Trophoblast cell (in vitro differentiated cells and primary cell): ENCODE results near the gene ZNF470. TPM values are rescaled to one million over a fixed set of nuclear protein-coding genes. Genes with fewer than 3 reads are reported as not detected.

Source experiments
- DNase-seq, 2 donors: peaks; one replicate each; pipeline ENCODE4 v3.0.0-alpha.2; 2016
- H2AFZ ChIP-seq: 2 replicates; pipeline ENCODE4 v1.6.1; 2013; ENCODE audit warnings: low read length, moderate library complexity, mild to moderate bottlenecking; ENCODE audit not compliant: insufficient read depth, poor library complexity
- H2AK5ac ChIP-seq: 2 replicates; pipeline ENCODE4 v1.6.1; 2013; ENCODE audit warnings: mild to moderate bottlenecking, low read length
- H2BK120ac ChIP-seq: 2 replicates; pipeline ENCODE4 v1.6.1; 2013; ENCODE audit warnings: low read length, mild to moderate bottlenecking, moderate library complexity; ENCODE audit not compliant: insufficient read depth, poor library complexity
- H2BK12ac ChIP-seq: 2 replicates; pipeline ENCODE4 v1.6.1; 2013; ENCODE audit warnings: mild to moderate bottlenecking, low read length, moderate library complexity
- H2BK5ac ChIP-seq: 2 replicates; pipeline ENCODE4 v1.6.1; 2013; ENCODE audit warnings: low read length, low read depth, moderate library complexity, mild to moderate bottlenecking; ENCODE audit not compliant: poor library complexity
- H3K14ac ChIP-seq: 2 replicates; pipeline ENCODE4 v1.6.1; 2013; ENCODE audit warnings: mild to moderate bottlenecking, low read length
- H3K18ac ChIP-seq: 2 replicates; pipeline ENCODE4 v1.6.1; 2013; ENCODE audit warnings: mild to moderate bottlenecking, low read length
- H3K23ac ChIP-seq: 2 replicates; pipeline ENCODE4 v1.6.1; 2013; ENCODE audit warnings: low read length
- H3K27ac ChIP-seq: 2 replicates; pipeline ENCODE4 v1.5.1; 2013; ENCODE audit warnings: low read depth, mild to moderate bottlenecking, inconsistent platforms, low read length, moderate library complexity
- H3K27me3 ChIP-seq: 2 replicates; pipeline ENCODE4 v1.6.1; 2013; ENCODE audit warnings: inconsistent platforms, mild to moderate bottlenecking, low read length, moderate library complexity; ENCODE audit not compliant: insufficient read depth
- H3K36me3 ChIP-seq, 2 experiments: 1 replicate in 1 of 2; 2 replicates in 1 of 2; pipeline ENCODE4 v1.6.1; 2013; ENCODE audit warnings: low read length in 2 of 2, mild to moderate bottlenecking in 2 of 2, moderate library complexity in 1 of 2; ENCODE audit not compliant: insufficient read depth in 2 of 2, control insufficient read depth in 1 of 2
- H3K4ac ChIP-seq: 2 replicates; pipeline ENCODE4 v1.6.1; 2013; ENCODE audit warnings: low read depth, mild to moderate bottlenecking, low read length, moderate library complexity
- H3K4me1 ChIP-seq, 2 experiments: 1 replicate in 1 of 2; 2 replicates in 1 of 2; pipeline ENCODE4 v1.6.1; 2013; ENCODE audit warnings: low read length in 2 of 2, mild to moderate bottlenecking in 2 of 2, moderate library complexity in 1 of 2; ENCODE audit not compliant: insufficient read depth in 2 of 2, control insufficient read depth in 1 of 2
- H3K4me2 ChIP-seq: 2 replicates; pipeline ENCODE4 v1.6.1; 2013; ENCODE audit warnings: inconsistent platforms, mild to moderate bottlenecking, low read length, moderate library complexity
- H3K4me3 ChIP-seq: 2 replicates; pipeline ENCODE4 v1.5.1; 2013; ENCODE audit warnings: mild to moderate bottlenecking, low read depth, low read length, inconsistent platforms
- H3K79me1 ChIP-seq: one replicate; pipeline ENCODE4 v1.6.1; 2013; ENCODE audit warnings: low read length
- H3K79me2 ChIP-seq: 2 replicates; pipeline ENCODE4 v1.6.1; 2013; ENCODE audit warnings: low read length, mild to moderate bottlenecking; ENCODE audit not compliant: control insufficient read depth, insufficient read depth, poor library complexity
- H3K9ac ChIP-seq: 2 replicates; pipeline ENCODE4 v1.6.1; 2013; ENCODE audit warnings: mild to moderate bottlenecking, low read length
- H3K9me3 ChIP-seq: 2 replicates; pipeline ENCODE4 v1.6.1; 2013; ENCODE audit warnings: low read depth, mild to moderate bottlenecking, control low read depth, inconsistent platforms, low read length; ENCODE audit not compliant: insufficient read depth
- H4K12ac ChIP-seq: 2 replicates; pipeline ENCODE4 v1.6.1; 2013; ENCODE audit warnings: low read depth, mild to moderate bottlenecking, low read length, moderate library complexity
- H4K8ac ChIP-seq: 2 replicates; pipeline ENCODE4 v1.6.1; 2013; ENCODE audit warnings: low read depth, mild to moderate bottlenecking, low read length, moderate library complexity
- H4K91ac ChIP-seq: one replicate; pipeline ENCODE4 v1.6.1; 2013; ENCODE audit warnings: low read depth, mild to moderate bottlenecking, low read length, moderate library complexity
- WGBS: extraction: QIAGEN DNeasy Blood & Tissue Kit; methylation state at CpG from one replicate; pipeline ENCODE4 v1.1.7; 2013; ENCODE audit warnings: missing lambda C conversion rate; ENCODE audit not compliant: insufficient read length, insufficient coverage; ENCODE audit errors: extremely low coverage; 5-methylcytosine and 5-hydroxymethylcytosine counted together
- polyA plus RNA-seq: library from polyadenylated mRNA; stranded (reverse); fragments of 200-250 nt; gene quantifications from 2 replicates; pipeline ENCODE4 v1.2.3, GENCODE V29; 2013

ZNF470 gene
- 2.1 and 2.7 TPM in 2 replicates for polyA plus RNA-seq

- Histone ChIP-seq H3K14ac (peak within 1 kb of the TSS; percentile 46), H3K27ac (no peak within 1 kb of the TSS), H4K8ac (peak within 1 kb of the TSS; percentile 93), H3K4ac (peak within 1 kb of the TSS; percentile 9), H2AFZ (peak within 1 kb of the TSS; percentile 92), H3K4me1 (peaks cover 5 to 6% of the 10 kb centered on the region in 2 experiments), H2BK12ac (no peak within 1 kb of the TSS), H4K12ac (peak within 1 kb of the TSS; percentile 37), H4K91ac (peak within 1 kb of the TSS; percentile 8), H3K18ac (peak within 1 kb of the TSS; percentile 80), H3K23ac (no peak within 1 kb of the TSS), H3K9ac (peak within 1 kb of the TSS; percentile 82), H3K4me3 (peak within 1 kb of the TSS; percentile 87), H3K27me3 (no peaks in the 10 kb centered on the region), H3K9me3 (peaks cover 11% of the 10 kb centered on the region), H2BK120ac (peak within 1 kb of the TSS; percentile 38), H3K36me3 (peaks cover 2 to 14% of the 10 kb centered on the region in 2 experiments), H2BK5ac (no peak within 1 kb of the TSS), H3K79me1 (peaks cover 7% of the 10 kb centered on the region), H3K4me2 (peak within 1 kb of the TSS; percentile 69), H2AK5ac (no peak within 1 kb of the TSS), H3K79me2 (peaks cover 9% of the 10 kb centered on the region)
- WGBS, result no CpG with 5 or more reads among the region's 66 CpGs
- DNase-seq, result peak; percentile 92 to 95
These were observed at the start of gene ZNF470 for GRCh38 chr19:56567274-56568120. ZNF470 (plus strand) TSS chr19:56567468; CDS start chr19:56570312, 2,844 bp downstream.

DNA sequence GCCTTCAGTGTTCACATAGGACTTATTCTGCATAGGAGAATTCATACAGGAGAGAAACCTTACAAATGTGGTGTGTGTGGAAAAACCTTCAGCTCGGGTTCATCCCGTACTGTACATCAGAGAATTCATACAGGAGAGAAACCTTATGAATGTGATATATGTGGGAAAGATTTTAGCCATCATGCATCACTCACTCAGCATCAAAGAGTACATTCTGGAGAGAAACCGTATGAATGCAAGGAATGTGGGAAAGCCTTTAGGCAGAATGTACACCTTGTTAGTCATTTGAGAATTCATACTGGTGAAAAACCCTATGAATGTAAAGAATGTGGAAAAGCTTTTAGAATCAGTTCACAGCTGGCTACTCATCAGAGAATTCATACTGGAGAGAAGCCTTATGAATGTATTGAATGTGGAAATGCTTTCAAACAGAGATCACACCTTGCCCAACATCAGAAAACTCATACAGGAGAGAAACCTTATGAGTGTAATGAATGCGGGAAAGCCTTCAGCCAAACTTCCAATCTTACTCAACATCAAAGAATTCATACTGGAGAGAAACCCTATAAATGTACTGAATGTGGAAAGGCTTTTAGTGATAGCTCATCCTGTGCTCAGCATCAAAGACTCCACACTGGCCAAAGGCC lies 41.9 kb upstream of the ZNF470 start:
- no peak overlapping the region for H2BK5ac ChIP-seq
- no peak overlapping the region for H3K4me3 ChIP-seq
- no peak overlapping the region for H2BK12ac ChIP-seq
- no peak overlapping the region for H3K27ac ChIP-seq
- H4K91ac ChIP-seq, result no peak overlapping the region
- no peak overlapping the region for H2AK5ac ChIP-seq
- H3K4me1 ChIP-seq, result no peaks in the 10 kb centered on the region
- H3K9ac ChIP-seq, result no peak overlapping the region
- no peaks in the 10 kb centered on the region for H3K79me1 ChIP-seq
- peaks cover 23% of the 10 kb centered on the region for H3K9me3 ChIP-seq
- no peak overlapping the region for H2AFZ ChIP-seq
- peak in 1 of 2 donors; percentile 2 for DNase-seq
- H3K18ac ChIP-seq, result no peak overlapping the region
- H3K27me3 ChIP-seq, result no peaks in the 10 kb centered on the region
- H4K12ac ChIP-seq, result no peak overlapping the region
- WGBS, result no CpG with 5 or more reads among the region's 4 CpGs
- H4K8ac ChIP-seq, result no peak overlapping the region
- H2BK120ac ChIP-seq, result no peak overlapping the region
- H3K4me2 ChIP-seq, result no peak overlapping the region
- no peaks in the 10 kb centered on the region for H3K79me2 ChIP-seq
- peaks cover 2 to 6% of the 10 kb centered on the region in 2 experiments for H3K36me3 ChIP-seq
- H3K14ac ChIP-seq, result no peak overlapping the region
- no peak overlapping the region for H3K4ac ChIP-seq
- no peak overlapping the region for H3K23ac ChIP-seq

DNA sequence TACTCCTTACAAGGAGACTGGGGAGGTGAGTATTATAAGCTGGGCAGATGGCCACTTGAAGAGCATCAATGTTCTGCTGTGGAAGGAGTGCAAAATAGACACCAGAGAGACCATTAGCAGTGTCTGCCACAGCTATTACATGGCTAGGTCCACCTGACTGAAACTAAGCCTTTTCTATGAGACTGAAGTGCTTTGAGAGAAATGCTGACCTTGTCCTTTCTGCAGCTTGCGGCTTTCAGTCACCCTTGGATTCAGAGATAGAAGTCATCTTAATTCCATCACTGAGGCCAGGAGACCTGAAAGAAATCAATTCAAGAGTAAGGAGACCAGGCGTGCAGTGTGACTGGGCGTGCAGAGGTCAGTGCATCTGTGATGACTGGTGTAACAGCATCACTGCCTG lies 29.8 kb upstream of the ZNF470 start:
- no peak overlapping the region for H4K12ac ChIP-seq
- no peak overlapping the region for H3K4me2 ChIP-seq
- no peak overlapping the region for H4K91ac ChIP-seq
- no CpG with 5 or more reads among the region's 3 CpGs for WGBS
- no peak overlapping the region for H3K9ac ChIP-seq
- no peak overlapping the region for H3K4ac ChIP-seq
- no peaks in the 10 kb centered on the region for H3K27me3 ChIP-seq
- no peak overlapping the region for H3K23ac ChIP-seq
- H2BK12ac ChIP-seq, result no peak overlapping the region
- H2BK5ac ChIP-seq, result no peak overlapping the region
- H3K4me3 ChIP-seq, result no peak overlapping the region
- H4K8ac ChIP-seq, result no peak overlapping the region
- no peak overlapping the region for H3K27ac ChIP-seq
- no peak for DNase-seq
- H2AFZ ChIP-seq, result no peak overlapping the region
- peaks cover 31% of the 10 kb centered on the region for H3K9me3 ChIP-seq
- H3K79me2 ChIP-seq, result peaks cover 1% of the 10 kb centered on the region
- no peak overlapping the region for H2BK120ac ChIP-seq
- peaks cover 2% of the 10 kb centered on the region for H3K79me1 ChIP-seq
- peaks cover 0 to 7% of the 10 kb centered on the region in 2 experiments for H3K4me1 ChIP-seq
- H3K18ac ChIP-seq, result no peak overlapping the region
- no peak overlapping the region for H2AK5ac ChIP-seq
- peaks cover 0 to 6% of the 10 kb centered on the region in 2 experiments for H3K36me3 ChIP-seq
- no peak overlapping the region for H3K14ac ChIP-seq

DNA sequence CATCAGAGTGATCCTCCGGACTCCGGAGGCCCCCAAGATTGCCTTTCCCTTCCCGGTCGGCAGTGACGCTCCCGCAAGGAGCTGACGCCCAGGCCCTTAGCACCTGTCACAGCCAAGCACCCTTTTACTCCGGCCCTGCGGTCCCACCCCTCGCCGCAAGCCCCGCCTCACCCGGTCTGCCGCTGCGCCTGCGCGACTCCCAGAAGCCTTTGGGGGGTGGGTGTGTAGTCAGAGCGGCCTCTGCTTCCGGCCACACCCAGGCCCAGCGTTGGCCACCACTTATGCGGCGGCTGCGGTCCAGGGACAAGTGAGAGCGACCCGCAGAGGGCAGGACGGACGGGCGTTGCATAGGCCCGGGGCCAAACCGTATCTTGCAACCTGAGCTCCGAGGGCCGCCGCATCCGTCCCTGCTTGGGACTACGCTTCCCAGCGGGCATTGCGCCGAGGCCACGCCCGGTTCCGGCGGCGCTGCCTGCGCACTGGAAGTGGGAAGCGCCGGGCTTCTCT lies 29.0 kb upstream of the ZNF470 start:
- no CpG with 5 or more reads among the region's 46 CpGs for WGBS
- no peak overlapping the region for H2BK120ac ChIP-seq

More for the DNA sequence above, 29.0 kb upstream of the ZNF470 start:
- peak overlapping the region; percentile 66 for H3K4ac ChIP-seq
- H2BK5ac ChIP-seq, result peak overlapping the region; percentile 84
- H3K79me1 ChIP-seq, result peaks cover 2% of the 10 kb centered on the region
- H3K79me2 ChIP-seq, result peaks cover 1% of the 10 kb centered on the region
- H3K9ac ChIP-seq, result peak overlapping the region; percentile 79
- peak overlapping the region; percentile 60 for H3K4me2 ChIP-seq
- peaks cover 0 to 6% of the 10 kb centered on the region in 2 experiments for H3K36me3 ChIP-seq
- no peak overlapping the region for H3K23ac ChIP-seq
- peak; percentile 79 to 89 for DNase-seq
- no peak overlapping the region for H2BK12ac ChIP-seq
- H4K8ac ChIP-seq, result peak overlapping the region; percentile 95
- H3K27me3 ChIP-seq, result no peaks in the 10 kb centered on the region
- H3K18ac ChIP-seq, result peak overlapping the region; percentile 91
- peak overlapping the region; percentile 84 for H3K27ac ChIP-seq
- peak overlapping the region; percentile 84 for H3K14ac ChIP-seq
- H2AK5ac ChIP-seq, result no peak overlapping the region
- H3K4me3 ChIP-seq, result peak overlapping the region; percentile 94
- H4K91ac ChIP-seq, result peak overlapping the region; percentile 79
- peaks cover 0 to 7% of the 10 kb centered on the region in 2 experiments for H3K4me1 ChIP-seq
- H4K12ac ChIP-seq, result peak overlapping the region; percentile 99
- H3K9me3 ChIP-seq, result peaks cover 29% of the 10 kb centered on the region
- peak overlapping the region; percentile 98 for H2AFZ ChIP-seq
